H1 (cell line): ENCODE data around the gene ARHGAP26. TPM values are rescaled to one million over a fixed set of nuclear protein-coding genes. Genes with fewer than 3 reads are reported as not detected.

Source experiments
- CTCF ChIA-PET: fragments of 300-600 bp; sonication (Branson Sonifier 250); formaldehyde crosslinking; loops from one replicate; lab custom pipeline; 2021; ENCODE audit not compliant: partially characterized antibody; lab: Charles Lee
- POLR2A ChIA-PET: fragments of 300-600 bp; sonication (Branson Sonifier 250); formaldehyde crosslinking; loops from one replicate; lab custom pipeline; 2021; ENCODE audit warnings: inconsistent platforms; ENCODE audit not compliant: partially characterized antibody; lab: Charles Lee
- DNase-seq, 2 experiments: peaks; one replicate each; pipeline versions ENCODE4 v3.0.0 to v3.0.0-alpha.2; 2010 to 2022; ENCODE audit warnings: low spot score in 2 of 2, low read depth in 1 of 2, mixed read lengths in 1 of 2
- FAIRE-seq: peaks from 2 replicates; lab custom pipeline; 2011; peaks lifted over from hg19 to GRCh38; lab: Jason Lieb, UNC
- H2AFZ ChIP-seq: 2 replicates; pipeline ENCODE4 v1.8.1; 2012; ENCODE audit warnings: low read length, inconsistent platforms
- H2AK5ac ChIP-seq: 2 replicates; pipeline ENCODE4 v1.6.1; 2013; ENCODE audit warnings: low read depth, low read length
- H2BK120ac ChIP-seq: replicated peaks from 2 replicates; pipeline ENCODE3; 2013; ENCODE audit warnings: low read depth, low read length, inconsistent platforms
- H2BK12ac ChIP-seq: 2 replicates; pipeline ENCODE4 v1.6.1; 2013; ENCODE audit warnings: low read depth, low read length
- H2BK15ac ChIP-seq: 2 replicates; pipeline ENCODE4 v1.6.1; 2013; ENCODE audit warnings: low read length
- H2BK20ac ChIP-seq: 2 replicates; pipeline ENCODE4 v1.6.1; 2013; ENCODE audit warnings: low read length
- H2BK5ac ChIP-seq: 2 replicates; pipeline ENCODE4 v1.6.1; 2013; ENCODE audit warnings: low read depth, low read length
- H3K14ac ChIP-seq: 2 replicates; pipeline ENCODE4 v1.6.1; 2013; ENCODE audit warnings: inconsistent platforms; ENCODE audit not compliant: insufficient read length
- H3K18ac ChIP-seq: 2 replicates; pipeline ENCODE4 v1.6.1; 2013; ENCODE audit warnings: low read length; ENCODE audit errors: extremely low read depth
- H3K23ac ChIP-seq: 2 replicates; pipeline ENCODE4 v1.6.1; 2013; ENCODE audit warnings: inconsistent platforms; ENCODE audit not compliant: insufficient read length
- H3K23me2 ChIP-seq: 2 replicates; pipeline ENCODE4 v1.6.1; 2013; ENCODE audit warnings: low read depth, low read length
- H3K27ac ChIP-seq: 2 replicates; pipeline ENCODE4 v1.6.1; 2011; ENCODE audit warnings: low read depth, low read length, inconsistent platforms
- H3K27me3 ChIP-seq, 4 experiments: replicated peaks in 1 of 4; 1 replicate in 1 of 4; 2 replicates in 3 of 4; pipeline versions ENCODE4 v1.6.1 to v1.8.1; 2011 to 2013; ENCODE audit warnings: low read length in 3 of 4, mild to moderate bottlenecking in 3 of 4, inconsistent platforms in 2 of 4, mixed read lengths in 2 of 4, moderate library complexity in 1 of 4; ENCODE audit not compliant: control insufficient read depth in 3 of 4, insufficient read depth in 3 of 4; ENCODE audit errors: extremely low read depth in 1 of 4
- H3K36me3 ChIP-seq, 4 experiments: 2 replicates each; pipeline versions ENCODE4 v1.6.1 to v1.8.1; 2011 to 2013; ENCODE audit warnings: mild to moderate bottlenecking in 4 of 4, low read length in 3 of 4, moderate library complexity in 2 of 4, control low read depth in 1 of 4, inconsistent platforms in 1 of 4; ENCODE audit not compliant: insufficient read depth in 4 of 4, control insufficient read depth in 2 of 4
- H3K4ac ChIP-seq: replicated peaks from 2 replicates; pipeline ENCODE3; 2013; ENCODE audit warnings: low read length, low read depth, mixed read lengths, inconsistent platforms; ENCODE audit not compliant: insufficient read length
- H3K4me1 ChIP-seq, 4 experiments: replicated peaks in 1 of 4; 1 replicate in 1 of 4; 2 replicates in 3 of 4; pipeline versions ENCODE4 v1.6.1 to v1.8.1; 2011 to 2013; ENCODE audit warnings: low read length in 3 of 4, inconsistent platforms in 2 of 4, mixed read lengths in 1 of 4; ENCODE audit not compliant: insufficient read depth in 4 of 4, control insufficient read depth in 3 of 4
- H3K4me2 ChIP-seq, 2 experiments: 2 replicates each; pipeline versions ENCODE4 v1.6.1 to v1.8.1; 2011 to 2013; ENCODE audit warnings: low read depth in 2 of 2, low read length in 2 of 2, control low read depth in 1 of 2, inconsistent platforms in 1 of 2, mild to moderate bottlenecking in 1 of 2; ENCODE audit not compliant: insufficient read depth in 1 of 2
- H3K4me3 ChIP-seq, 4 experiments: fragments of 200-600, 300-600 bp in 1 of 4; sonication (generic), shearing (Covaris generic), sonication (Bioruptor Twin) in 1 of 4; 2 replicates each; pipeline versions ENCODE4 v1.5.1 to v1.8.1; 2011 to 2016; ENCODE audit warnings: low read length in 4 of 4, low read depth in 3 of 4, control low read depth in 2 of 4, inconsistent platforms in 2 of 4, mild to moderate bottlenecking in 2 of 4, mixed read lengths in 1 of 4, moderate library complexity in 1 of 4; ENCODE audit not compliant: insufficient read depth in 2 of 4; ENCODE audit errors: extremely low read depth in 1 of 4
- H3K56ac ChIP-seq: replicated peaks from 2 replicates; pipeline ENCODE3; 2013; ENCODE audit warnings: low read depth, mild to moderate bottlenecking, mixed read lengths, low read length, inconsistent platforms; ENCODE audit not compliant: insufficient read length
- H3K79me1 ChIP-seq: 2 replicates; pipeline ENCODE4 v1.6.1; 2013; ENCODE audit warnings: low read depth, low read length, control low read depth
- H3K79me2 ChIP-seq, 2 experiments: 2 replicates each; pipeline versions ENCODE4 v1.6.1 to v1.8.1; 2012 to 2013; ENCODE audit warnings: low read length in 2 of 2, mild to moderate bottlenecking in 2 of 2, inconsistent platforms in 1 of 2; ENCODE audit not compliant: insufficient read depth in 2 of 2, control insufficient read depth in 1 of 2
- H3K9ac ChIP-seq, 4 experiments: replicated peaks in 1 of 4; 1 replicate in 1 of 4; 2 replicates in 3 of 4; pipeline versions ENCODE4 v1.6.1 to v1.8.1; 2011 to 2013; ENCODE audit warnings: low read depth in 3 of 4, low read length in 3 of 4, control low read depth in 2 of 4, mild to moderate bottlenecking in 2 of 4, moderate library complexity in 2 of 4, inconsistent platforms in 1 of 4; ENCODE audit errors: extremely low read depth in 1 of 4
- H3K9me3 ChIP-seq, 2 experiments: 2 replicates each; pipeline versions ENCODE4 v1.6.1 to v1.8.1; 2012 to 2013; ENCODE audit warnings: mild to moderate bottlenecking in 2 of 2, moderate library complexity in 2 of 2, control low read depth in 1 of 2, inconsistent platforms in 1 of 2, low read depth in 1 of 2, low read length in 1 of 2, mixed read lengths in 1 of 2; ENCODE audit not compliant: insufficient read depth in 2 of 2
- H4K20me1 ChIP-seq, 2 experiments: replicated peaks in 1 of 2; 2 replicates each; pipeline versions ENCODE3 to v1.8.1; 2011 to 2013; ENCODE audit warnings: inconsistent platforms in 2 of 2, low read length in 2 of 2, mild to moderate bottlenecking in 1 of 2; ENCODE audit not compliant: insufficient read depth in 2 of 2, control insufficient read depth in 1 of 2
- H4K5ac ChIP-seq: 2 replicates; pipeline ENCODE4 v1.6.1; 2013; ENCODE audit warnings: low read length, low read depth, mixed read lengths, inconsistent platforms; ENCODE audit not compliant: insufficient read length
- H4K8ac ChIP-seq: 2 replicates; pipeline ENCODE4 v1.8.0; 2013; ENCODE audit warnings: mild to moderate bottlenecking, moderate library complexity, low read length, inconsistent platforms; ENCODE audit not compliant: insufficient read depth; ENCODE audit errors: extremely low read depth
- H4K91ac ChIP-seq: replicated peaks from 2 replicates; pipeline ENCODE3; 2013; ENCODE audit warnings: low read length, mixed read lengths, inconsistent platforms; ENCODE audit not compliant: insufficient read length
- BCL11A ChIP-seq, 2 experiments: IDR thresholded peaks; one replicate each; pipeline ENCODE4 v1.6.1; 2011; ENCODE audit warnings: low read depth in 2 of 2, low read length in 2 of 2, mild to moderate bottlenecking in 2 of 2
- EP300 ChIP-seq, 2 experiments: IDR thresholded peaks; 1 replicate in 1 of 2; 2 replicates in 1 of 2; pipeline ENCODE4 v1.6.1; 2011 to 2012; ENCODE audit warnings: low read depth in 2 of 2, low read length in 2 of 2, mild to moderate bottlenecking in 2 of 2, borderline replicate concordance in 1 of 2, inconsistent platforms in 1 of 2, moderate library complexity in 1 of 2
- FOSL1 ChIP-seq: IDR thresholded peaks from 2 replicates; pipeline ENCODE4 v1.6.1; 2011; ENCODE audit warnings: mild to moderate bottlenecking, low read depth, low read length, moderate library complexity; ENCODE audit not compliant: insufficient read depth
- HDAC6 ChIP-seq: IDR thresholded peaks from one replicate; pipeline ENCODE4 v1.7.1; 2012; ENCODE audit warnings: low read depth, mild to moderate bottlenecking, inconsistent platforms, low read length, moderate library complexity
- NANOG ChIP-seq: IDR thresholded peaks from 2 replicates; pipeline ENCODE4 v1.6.1; 2011; ENCODE audit warnings: low read length, low read depth, mild to moderate bottlenecking, inconsistent platforms; ENCODE audit not compliant: insufficient read depth, poor library complexity, severe bottlenecking
- RAD21 ChIP-seq, 2 experiments: IDR thresholded peaks in 1 of 2; conservative IDR thresholded peaks in 1 of 2; 2 replicates each; pipeline ENCODE4 v1.6.1; 2011; ENCODE audit warnings: low read depth in 2 of 2, low read length in 2 of 2, improper control_type of control experiment in 1 of 2, inconsistent platforms in 1 of 2, mild to moderate bottlenecking in 1 of 2, moderate library complexity in 1 of 2
- ZNF274 ChIP-seq: IDR thresholded peaks from 2 replicates; pipeline ENCODE4 v1.7.0; 2012; ENCODE audit warnings: low read length, borderline replicate concordance; ENCODE audit errors: extremely low read depth
- WGBS, 2 experiments: shearing (Covaris generic) in 1 of 2; methylation state at CpG; one replicate each; pipeline versions ENCODE4 v1.1.6 to v1.1.7; 2013 to 2015; ENCODE audit warnings: low lambda C conversion rate in 2 of 2, mixed read lengths in 2 of 2, inconsistent platforms in 1 of 2, low coverage in 1 of 2, missing lambda C conversion rate in 1 of 2; ENCODE audit not compliant: insufficient replicate concordance in 2 of 2, insufficient coverage in 1 of 2, insufficient read length in 1 of 2; ENCODE audit errors: extremely low coverage in 1 of 2, missing lambda C conversion rate in 1 of 2; 5-methylcytosine and 5-hydroxymethylcytosine counted together
- polyA plus RNA-seq, 7 experiments: library from polyadenylated mRNA; depleted of rRNA in 3 of 7; stranded (reverse) in 5 of 7; unstranded in 2 of 7; fragments of >200 nt in 5 of 7; fragments of 200-250 nt in 2 of 7; gene quantifications; 1 replicate in 5 of 7; 2 replicates in 1 of 7; 4 replicates in 1 of 7; pipeline versions ENCODE4 v1.2.1 to v1.2.3, GENCODE V29; 2011 to 2013; ENCODE audit warnings: missing spikeins in 2 of 7, mixed read lengths in 2 of 7
- total RNA-seq: library from RNA; stranded (reverse); fragmentation: NEBNext Ultra II Directional; extraction: Animal tissue kit (Norgen Biotek cat#: 25700); gene quantifications from 2 replicates; pipeline ENCODE4 v1.2.1, GENCODE V29; 2021
- TF ChIP-seq, protein P1 (sequence below): IDR thresholded peaks from 2 replicates; pipeline ENCODE4 v1.6.1; 2011; ENCODE audit warnings: low read depth, mild to moderate bottlenecking, low read length; ENCODE audit not compliant: insufficient read depth
- TF ChIP-seq, protein P2 (sequence below), 3 experiments: IDR thresholded peaks; 1 replicate in 2 of 3; 2 replicates in 1 of 3; pipeline versions ENCODE4 v1.5.1 to v1.6.1; 2011; ENCODE audit warnings: low read length in 3 of 3, mild to moderate bottlenecking in 3 of 3, inconsistent platforms in 2 of 3, low read depth in 1 of 3, moderate library complexity in 1 of 3; ENCODE audit not compliant: insufficient read depth in 1 of 3; ENCODE audit errors: control extremely low read depth in 1 of 3

ARHGAP26 gene
- total and polyA plus RNA-seq, 2 of the 8 experiments (the other 6 are each of a cell fraction or from before 2014, with no cell fraction given): 7.1 to 24.8 TPM

DNA sequence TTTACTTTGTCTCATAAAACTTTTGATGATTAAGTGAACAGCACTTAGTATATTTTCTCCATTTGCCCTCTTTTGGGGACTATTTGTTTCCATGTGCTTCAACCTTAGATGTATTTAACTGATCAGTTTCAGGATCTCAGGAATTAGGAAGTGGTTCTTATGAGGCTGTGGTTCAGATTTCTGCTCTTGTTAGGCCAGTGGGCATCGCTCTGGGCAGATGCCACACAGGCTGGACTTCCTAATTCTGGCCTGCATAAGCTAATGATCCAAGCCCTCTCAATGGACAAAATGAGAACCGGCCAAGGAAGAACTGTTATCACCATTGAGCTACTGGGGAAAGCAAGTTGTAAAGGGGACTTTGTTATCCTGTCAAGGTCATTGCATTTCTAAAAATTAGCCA is 6.9 kb downstream of the ARHGAP26 start:
- CTCF ChIA-PET: interaction anchor here (1.1 to 3.1 kb wide), 6 partner anchors 10 to 111 kb away, joined by 3 to 13 read pairs (median 4); no protein-coding TSS in a partner anchor
- no peak overlapping the region for H2BK15ac ChIP-seq
- H3K14ac ChIP-seq: no peak overlapping the region
- H3K4me2 ChIP-seq: no peak overlapping the region
- H2BK12ac ChIP-seq: no peak overlapping the region
- DNase-seq: no peak
- no peak overlapping the region for H2BK20ac ChIP-seq
- no peak overlapping the region for H3K56ac ChIP-seq
- peaks cover 0 to 89% of the 10 kb centered on the region in 2 experiments; a peak in 2 of 4 replicates for H3K79me2 ChIP-seq
- 88% methylated on average over 2 of the region's 2 CpGs; no CpG with 5 or more reads in 1 of the 2 experiments for WGBS, 2 experiments
- peaks cover 0 to 1% (median 0%) of the 10 kb centered on the region in 4 experiments; a peak in 2 of 7 replicates for H3K27me3 ChIP-seq
- no peak for FAIRE-seq
- no peak overlapping the region for H3K27ac ChIP-seq
- H3K18ac ChIP-seq: no peak overlapping the region
- no peak overlapping the region for H2AK5ac ChIP-seq
- no peak overlapping the region for H3K9ac ChIP-seq
- H3K23ac ChIP-seq: no peak overlapping the region
- no peak overlapping the region for H3K4ac ChIP-seq
- peaks cover 3% of the 10 kb centered on the region for H3K79me1 ChIP-seq
- no peak overlapping the region for H3K4me3 ChIP-seq
- H4K20me1 ChIP-seq: peaks cover 2 to 13% of the 10 kb centered on the region in 2 experiments
- POLR2A ChIA-PET: no interaction called here
- H2AFZ ChIP-seq: no peak overlapping the region
- no peak overlapping the region for H4K5ac ChIP-seq
- peaks cover 4 to 15% (median 8%) of the 10 kb centered on the region in 4 experiments; a peak in 6 of 7 replicates for H3K4me1 ChIP-seq
- no peaks in the 10 kb centered on the region for H3K36me3 ChIP-seq
- H4K8ac ChIP-seq: no peak overlapping the region
- no peaks in the 10 kb centered on the region for H3K9me3 ChIP-seq
- no peak overlapping the region for H2BK120ac ChIP-seq
- no peaks in the 10 kb centered on the region for H3K23me2 ChIP-seq
- H2BK5ac ChIP-seq: no peak overlapping the region
- H4K91ac ChIP-seq: no peak overlapping the region
- TF ChIP-seq, protein P1, sequence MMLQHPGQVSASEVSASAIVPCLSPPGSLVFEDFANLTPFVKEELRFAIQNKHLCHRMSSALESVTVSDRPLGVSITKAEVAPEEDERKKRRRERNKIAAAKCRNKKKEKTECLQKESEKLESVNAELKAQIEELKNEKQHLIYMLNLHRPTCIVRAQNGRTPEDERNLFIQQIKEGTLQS: no peak
- TF ChIP-seq ZNF274 (no peak), EP300 (IDR thresholded peaks at IDR 0.05; ENCODE audit: borderline replicate concordance in 1 of 2, low read depth in 2 of 2, low read length in 2 of 2) (no peak), HDAC6 (no peak), BCL11A (IDR thresholded peaks at IDR 0.05; ENCODE audit: low read depth in 2 of 2, low read length in 2 of 2) (no peak), NANOG (no peak), FOSL1 (no peak), RAD21 (IDR thresholded peaks at IDR 0.05 in 1 of 2, conservative IDR thresholded peaks at IDR 0.05 in 1 of 2; ENCODE audit: low read depth in 2 of 2, low read length in 2 of 2) (no peak)
- TF ChIP-seq, protein P2, sequence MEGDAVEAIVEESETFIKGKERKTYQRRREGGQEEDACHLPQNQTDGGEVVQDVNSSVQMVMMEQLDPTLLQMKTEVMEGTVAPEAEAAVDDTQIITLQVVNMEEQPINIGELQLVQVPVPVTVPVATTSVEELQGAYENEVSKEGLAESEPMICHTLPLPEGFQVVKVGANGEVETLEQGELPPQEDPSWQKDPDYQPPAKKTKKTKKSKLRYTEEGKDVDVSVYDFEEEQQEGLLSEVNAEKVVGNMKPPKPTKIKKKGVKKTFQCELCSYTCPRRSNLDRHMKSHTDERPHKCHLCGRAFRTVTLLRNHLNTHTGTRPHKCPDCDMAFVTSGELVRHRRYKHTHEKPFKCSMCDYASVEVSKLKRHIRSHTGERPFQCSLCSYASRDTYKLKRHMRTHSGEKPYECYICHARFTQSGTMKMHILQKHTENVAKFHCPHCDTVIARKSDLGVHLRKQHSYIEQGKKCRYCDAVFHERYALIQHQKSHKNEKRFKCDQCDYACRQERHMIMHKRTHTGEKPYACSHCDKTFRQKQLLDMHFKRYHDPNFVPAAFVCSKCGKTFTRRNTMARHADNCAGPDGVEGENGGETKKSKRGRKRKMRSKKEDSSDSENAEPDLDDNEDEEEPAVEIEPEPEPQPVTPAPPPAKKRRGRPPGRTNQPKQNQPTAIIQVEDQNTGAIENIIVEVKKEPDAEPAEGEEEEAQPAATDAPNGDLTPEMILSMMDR (IDR thresholded peaks at IDR 0.05; ENCODE audit: control extremely low read depth in 1 of 3, insufficient read depth in 1 of 3, low read depth in 1 of 3, low read length in 3 of 3): no peak
